Mesothelial cell of epicardium (in vitro differentiated cells): ENCODE results near the gene TAPBP. TPM values are rescaled to one million over a fixed set of nuclear protein-coding genes. Genes with fewer than 3 reads are reported as not detected.
"Not testable (repeated sequence)": the region's sequence is repeated elsewhere in the genome, so short reads cannot be mapped to it uniquely, and the experiment has no call there.

ENCODE experiments used
- DNase-seq, 2 experiments: peaks; one replicate each; pipeline ENCODE4 v3.0.0; 2021; ENCODE audit warnings: low spot score in 2 of 2; ENCODE audit not compliant: unreplicated experiment in 2 of 2
- H3K27ac Mint-ChIP-seq: 2 replicates; pipeline ENCODE4 v1.8.0; 2021; ENCODE audit warnings: mixed read lengths
- H3K27me3 Mint-ChIP-seq: 2 replicates; pipeline ENCODE4 v1.8.0; 2021; ENCODE audit warnings: low read depth, mixed read lengths
- H3K36me3 Mint-ChIP-seq: 2 replicates; pipeline ENCODE4 v1.8.0; 2021; ENCODE audit warnings: mixed read lengths
- H3K4me1 Mint-ChIP-seq: 2 replicates; pipeline ENCODE4 v1.8.0; 2021; ENCODE audit warnings: mixed read lengths
- H3K4me3 Mint-ChIP-seq: 2 replicates; pipeline ENCODE4 v1.8.0; 2021; ENCODE audit warnings: mild to moderate bottlenecking, moderate library complexity, mixed read lengths
- H3K9me3 Mint-ChIP-seq: 2 replicates; pipeline ENCODE4 v1.8.0; 2021; ENCODE audit warnings: mixed read lengths
- CTCF ChIP-seq: fragments of 200-600 bp; sonication (generic); IDR thresholded peaks from one replicate; pipeline ENCODE4 v1.5.0; 2021; ENCODE audit warnings: antibody characterized with exemption; ENCODE audit not compliant: unreplicated experiment
- total RNA-seq: library from RNA; stranded (reverse); gene quantifications from 3 replicates; pipeline ENCODE4 v1.2.1, GENCODE V29; 2021

TAPBP gene
- total RNA-seq, 1 donor from 2014 or later: 68.3 TPM

GRCh38 chr6:33288921-33289783 is 24.7 kb downstream of the TAPBP start, which contains the start of the genes PFDN6 and WDR46:
PFDN6 (plus strand) TSS chr6:33289601; CDS start chr6:33289857, 256 bp downstream.
WDR46 (minus strand) TSS chr6:33289239; CDS start chr6:33289170, 69 bp downstream.
- H3K4me1 Mint-ChIP-seq: peaks cover 29% of the 10 kb centered on the region
- no peaks in the 10 kb centered on the region for H3K27me3 Mint-ChIP-seq
- no peak for TF ChIP-seq CTCF
- H3K27ac Mint-ChIP-seq: peak within 1 kb of the TSS; percentile 99
- H3K4me3 Mint-ChIP-seq: peak within 1 kb of the TSS; percentile 99
- DNase-seq: peak in 1 of 2 experiments; percentile 75
- no peaks in the 10 kb centered on the region for H3K9me3 Mint-ChIP-seq
- peaks cover 12% of the 10 kb centered on the region for H3K36me3 Mint-ChIP-seq

GRCh38 chr6:33288141-33288920 is 25.5 kb downstream of the TAPBP start:
- H3K27ac Mint-ChIP-seq: peak overlapping the region; percentile 99
- H3K27me3 Mint-ChIP-seq: no peaks in the 10 kb centered on the region
- peak overlapping the region; percentile 99 for H3K4me3 Mint-ChIP-seq
- peaks cover 29% of the 10 kb centered on the region for H3K4me1 Mint-ChIP-seq
- no peaks in the 10 kb centered on the region for H3K9me3 Mint-ChIP-seq
- DNase-seq: no peak
- peaks cover 12% of the 10 kb centered on the region for H3K36me3 Mint-ChIP-seq
- TF ChIP-seq CTCF: no peak

GRCh38 chr6:33286946-33287914 is 26.6 kb downstream of the TAPBP start:
- Mint-ChIP-seq H3K27me3 (no peaks in the 10 kb centered on the region), H3K4me1 (peaks cover 29% of the 10 kb centered on the region), H3K36me3 (peaks cover 12% of the 10 kb centered on the region), H3K9me3 (no peaks in the 10 kb centered on the region), H3K4me3 (peak overlapping the region; percentile 99), H3K27ac (no peak overlapping the region)
- TF ChIP-seq CTCF: no peak
- DNase-seq: no peak

GRCh38 chr6:33285214-33285613 is 28.7 kb downstream of the TAPBP start:
- not testable (repeated sequence) for DNase-seq, H3K4me3 Mint-ChIP-seq, H3K27ac Mint-ChIP-seq, H3K9me3 Mint-ChIP-seq, H3K27me3 Mint-ChIP-seq
- Mint-ChIP-seq H3K4me1 (peaks cover 19% of the 10 kb centered on the region), H3K36me3 (peaks cover 16% of the 10 kb centered on the region)

- TF ChIP-seq CTCF: no peak
- H3K27me3 Mint-ChIP-seq: no peaks in the 10 kb centered on the region
- DNase-seq: no peak
- H3K9me3 Mint-ChIP-seq: no peaks in the 10 kb centered on the region
- H3K4me3 Mint-ChIP-seq: no peak overlapping the region
- H3K36me3 Mint-ChIP-seq: peaks cover 10% of the 10 kb centered on the region
- no peak overlapping the region for H3K27ac Mint-ChIP-seq
- peaks cover 19% of the 10 kb centered on the region for H3K4me1 Mint-ChIP-seq
Measured at GRCh38 chr6:33280539-33280938, 33.3 kb downstream of the TAPBP start.
